K562 (cell line): ENCODE measurements around the gene HBM.
"Not testable (repeated sequence)": the region's sequence is repeated elsewhere in the genome, so short reads cannot be mapped to it uniquely, and the experiment has no call there.

Experiments used
- CBX3 ChIP-seq, 2 experiments: IDR thresholded peaks; 1 replicate in 1 of 2; 2 replicates in 1 of 2; pipeline ENCODE4 v1.6.1; 2012; ENCODE audit warnings: inconsistent platforms in 2 of 2, low read length in 2 of 2, borderline replicate concordance in 1 of 2, control low read depth in 1 of 2
- DPF2 ChIP-seq: fragments of 450-650 bp; IDR thresholded peaks from 2 replicates; pipeline ENCODE4 v1.6.1; 2016
- FOXK2 ChIP-seq, 2 experiments: fragments of 450-650 bp; IDR thresholded peaks in 1 of 2; conservative IDR thresholded peaks in 1 of 2; 2 replicates each; pipeline ENCODE4 v1.6.1; 2016; ENCODE audit warnings: low read depth in 2 of 2, mild to moderate bottlenecking in 1 of 2
- GATA2 ChIP-seq: sonication (generic); formaldehyde crosslinking; IDR thresholded peaks from 2 replicates; pipeline ENCODE4 v1.4.0; 2020; ENCODE audit warnings: mild to moderate bottlenecking, missing genetic modification reagents
- HES1 ChIP-seq: fragments of 450-650 bp; IDR thresholded peaks from 2 replicates; pipeline ENCODE4 v1.6.1; 2016; ENCODE audit warnings: low read depth, mild to moderate bottlenecking, moderate library complexity

GRCh38 chr16:164134-164823, 1.5 kb upstream of the HBM start:
- not testable (repeated sequence) for TF ChIP-seq GATA2 (CRISPR knock-in tag); DPF2; FOXK2 (conservative IDR thresholded peaks at IDR 0.05 in 1 of 2, IDR thresholded peaks at IDR 0.05 in 1 of 2; ENCODE audit: low read depth in 2 of 2); HES1; CBX3 (IDR thresholded peaks at IDR 0.05; ENCODE audit: borderline replicate concordance in 1 of 2, low read length in 2 of 2)
